EL (cell line): ENCODE data around the gene TICAM2.

Experiments
- DNase-seq: peaks from one replicate; pipeline ENCODE4 v3.0.0-alpha.2; 2016

The TICAM2 gene

GRCh38 chr5:115605436-115605835 is 3.2 kb upstream of the TICAM2 start:
- DNase-seq, result no peak

GRCh38 chr5:115602591-115603125 is 379 bp upstream of the TICAM2 start:
- DNase-seq, result peak; percentile 23

DNA sequence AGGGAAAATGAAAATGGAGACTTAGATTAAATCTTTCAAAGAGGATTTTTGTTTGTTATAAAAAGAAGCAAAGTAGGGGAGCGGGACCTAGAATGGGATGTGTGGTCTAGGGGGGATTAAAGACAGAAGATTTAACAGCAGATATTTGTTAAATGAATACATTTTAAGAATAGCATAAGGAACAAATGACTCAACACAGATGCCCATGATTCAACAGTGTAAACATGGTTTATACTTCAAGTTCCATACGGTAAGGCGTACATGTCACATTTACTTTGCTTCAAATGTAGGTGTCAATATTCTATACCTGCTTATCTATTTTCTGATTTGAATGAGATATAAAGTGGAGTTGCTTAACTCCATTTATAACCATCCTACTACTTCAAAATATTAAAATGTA is 1.5 kb downstream of the TICAM2 start:
- DNase-seq, result peak; percentile 39

DNA sequence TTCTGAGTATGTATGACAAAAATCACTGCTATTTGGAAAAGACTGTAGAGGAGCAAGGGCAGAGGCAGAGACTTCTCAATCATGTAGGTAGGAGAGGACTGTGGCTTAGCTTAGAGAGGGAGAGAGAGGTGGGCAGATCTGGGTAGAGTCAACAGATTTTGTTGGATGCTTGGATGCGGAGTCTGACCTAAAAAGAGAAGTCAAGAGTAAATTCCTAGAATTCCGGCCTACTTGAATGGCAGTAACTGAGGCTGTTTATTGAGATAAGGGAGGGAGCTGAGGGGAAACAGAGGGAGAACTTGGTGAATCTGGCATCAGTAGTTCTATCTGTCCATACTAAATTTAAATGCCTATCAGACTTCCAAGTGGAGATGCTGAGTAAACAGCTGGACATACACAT is 2.4 kb downstream of the TICAM2 start:
- peak; percentile 45 for DNase-seq

DNA sequence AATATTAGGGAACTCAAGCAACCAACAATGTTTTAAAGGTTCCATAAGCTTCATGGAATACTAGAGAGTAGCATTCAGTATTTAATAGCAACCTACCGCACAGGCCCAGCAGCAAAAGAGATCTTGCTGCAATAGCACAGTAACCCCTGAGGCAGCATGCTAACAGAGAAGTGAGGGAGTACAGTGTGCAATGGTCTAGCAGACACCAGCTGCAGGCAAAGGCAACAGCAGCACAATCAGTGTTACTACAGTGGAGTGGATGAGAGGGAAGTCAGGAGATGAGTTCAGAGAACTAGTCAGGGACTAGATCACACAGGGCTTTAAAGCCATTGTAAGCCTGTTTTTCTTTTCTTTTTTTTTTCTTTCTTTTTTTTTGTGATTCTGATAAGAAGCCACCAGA is 2.8 kb downstream of the TICAM2 start:
- DNase-seq, result peak; percentile 62

GRCh38 chr5:115594128-115595047 is 7.9 kb downstream of the TICAM2 start:
- peak; percentile 24 for DNase-seq

DNA sequence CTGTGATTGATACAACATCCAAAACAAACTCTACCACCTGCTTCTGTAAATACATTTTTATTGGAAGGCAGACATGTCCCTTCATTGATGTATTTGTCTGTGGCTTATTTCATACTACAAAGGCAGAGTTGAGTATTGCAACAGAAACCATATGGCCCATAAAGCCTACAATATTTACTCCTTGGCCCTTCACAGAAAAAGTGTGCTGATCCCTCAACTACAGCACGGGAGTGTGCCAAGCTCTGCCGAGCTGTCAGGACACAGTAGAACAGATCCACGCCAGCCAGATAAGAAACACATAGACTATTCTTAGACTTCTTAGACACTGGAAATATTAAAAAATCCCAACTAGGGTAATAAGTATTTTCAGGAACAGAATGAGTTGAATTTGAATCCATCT is 13.2 kb downstream of the TICAM2 start:
- no peak for DNase-seq

DNA sequence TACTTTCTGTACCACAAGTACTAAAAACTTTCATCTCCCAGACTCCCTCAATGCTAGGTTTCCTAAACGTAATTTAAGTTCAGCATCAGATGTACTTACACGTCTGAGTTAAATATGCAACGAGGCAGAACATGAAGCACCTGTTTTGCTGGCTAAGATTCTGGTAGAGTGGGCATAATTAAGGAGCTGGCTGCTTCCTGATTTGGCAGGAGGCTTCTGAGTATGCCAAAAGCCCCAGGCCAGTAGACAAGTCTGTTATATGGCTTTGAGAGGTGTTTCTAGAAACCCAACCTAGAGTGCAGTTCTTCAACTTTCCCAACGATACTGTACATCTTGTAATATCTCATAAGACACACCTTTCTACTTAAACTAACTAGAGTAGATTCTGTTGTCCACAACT is 13.6 kb downstream of the TICAM2 start:
- no peak for DNase-seq

DNA sequence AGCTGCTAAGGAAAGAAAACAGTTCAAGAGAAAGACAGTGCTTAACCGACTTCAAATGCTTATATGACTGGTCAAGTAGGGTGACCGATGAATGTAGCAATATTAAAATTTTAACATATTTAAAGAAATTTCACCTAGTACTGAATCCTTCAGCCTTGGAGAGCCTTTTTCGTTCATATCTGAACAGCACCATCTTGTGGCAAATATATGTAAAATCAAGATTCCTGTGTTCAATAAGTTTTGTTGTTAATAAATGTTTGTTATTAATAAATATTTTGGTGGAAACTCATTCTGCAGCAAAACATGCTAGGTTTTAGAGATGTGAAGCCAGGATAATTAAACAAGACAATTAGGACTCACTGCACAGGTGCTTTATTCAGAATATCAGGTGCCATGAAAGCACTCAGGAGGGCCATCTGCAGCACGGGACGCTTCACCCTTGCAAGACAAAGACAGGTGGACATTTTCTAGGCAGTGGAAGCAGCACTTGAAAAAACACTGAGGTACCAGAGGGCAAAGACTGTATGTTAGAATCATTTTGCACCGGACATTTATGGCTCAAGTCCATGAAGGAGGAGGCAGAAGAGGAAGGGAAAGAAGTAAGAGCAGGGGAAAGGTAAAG is 15.6 kb downstream of the TICAM2 start:
- peak; percentile 46 for DNase-seq

GRCh38 chr5:115585265-115585664 is 17.0 kb downstream of the TICAM2 start:
- no peak for DNase-seq

GRCh38 chr5:115584501-115584900 is 17.8 kb downstream of the TICAM2 start:
- peak; percentile 57 for DNase-seq

DNA sequence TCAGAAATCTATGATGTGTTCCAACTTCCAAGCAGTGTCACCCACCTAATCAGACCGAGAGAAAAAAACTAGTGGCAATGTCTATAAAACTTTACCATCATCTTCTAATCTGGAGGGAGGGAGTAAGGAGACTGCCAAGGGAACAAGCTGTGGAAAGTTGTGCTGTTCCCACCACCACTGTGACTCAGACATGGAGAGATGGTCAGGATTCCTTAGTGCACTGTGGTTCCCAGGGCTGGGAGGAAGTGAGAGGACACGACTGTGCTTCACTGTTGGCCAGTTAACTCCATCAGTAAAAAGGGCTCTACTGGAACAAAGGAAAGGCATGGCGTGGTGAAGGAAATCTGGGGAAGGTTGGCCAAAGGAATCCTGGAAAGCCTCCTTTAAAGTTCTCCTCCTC is 18.8 kb downstream of the TICAM2 start:
- DNase-seq, result peak; percentile 97

GRCh38 chr5:115580941-115581340 is 21.3 kb downstream of the TICAM2 start:
- DNase-seq, result no peak

GRCh38 chr5:115579747-115580173 is 22.5 kb downstream of the TICAM2 start:
- DNase-seq, result peak; percentile 80

- DNase-seq, result no peak
Measured at GRCh38 chr5:115579216-115579615, 23.1 kb downstream of the TICAM2 start.

DNA sequence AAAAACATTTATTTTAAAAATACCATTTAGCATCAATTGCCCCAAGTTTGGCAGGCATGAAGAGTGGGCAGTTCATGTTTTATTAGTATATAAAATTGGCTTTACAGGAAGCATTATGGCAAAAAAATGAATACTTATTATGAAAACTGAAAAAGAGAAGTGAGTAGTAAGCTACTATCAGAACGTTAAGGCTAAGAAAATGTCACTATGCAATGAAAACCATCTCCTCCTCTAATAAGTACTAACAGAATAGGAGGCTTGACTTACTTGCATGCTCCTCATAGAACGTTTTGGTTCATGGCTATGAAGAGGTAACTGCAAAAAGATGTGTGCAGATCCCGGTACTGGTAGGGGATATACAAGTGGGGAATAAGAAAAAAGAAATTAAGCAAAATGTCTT is 23.6 kb downstream of the TICAM2 start:
- no peak for DNase-seq

GRCh38 chr5:115577741-115578140 is 24.5 kb downstream of the TICAM2 start:
- no peak for DNase-seq

DNA sequence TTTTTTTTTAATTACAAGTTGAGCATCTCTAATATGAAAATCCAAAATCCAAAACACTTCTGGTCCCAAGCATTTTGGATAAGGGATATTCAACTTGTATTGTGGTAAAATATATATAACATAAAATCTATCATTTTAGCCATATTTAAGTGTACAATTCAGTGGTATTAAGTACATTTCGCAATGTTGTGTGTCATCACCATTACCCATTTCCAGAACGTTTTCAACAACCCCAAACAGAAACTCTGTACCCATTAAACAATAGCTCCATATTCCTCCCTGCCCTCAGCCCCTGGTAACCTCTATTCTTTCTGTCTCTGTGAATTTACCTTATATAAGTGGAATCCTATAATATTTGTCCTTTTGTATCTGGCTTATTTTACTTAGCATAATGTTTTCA is 24.9 kb downstream of the TICAM2 start:
- peak; percentile 28 for DNase-seq

GRCh38 chr5:115575167-115576070 is 26.9 kb downstream of the TICAM2 start:
- DNase-seq, result peak; percentile 81

- peak; percentile 88 for DNase-seq
Measured at GRCh38 chr5:115573133-115573532, 29.1 kb downstream of the TICAM2 start.

- DNase-seq, result no peak
Measured at GRCh38 chr5:115571441-115571878, 30.8 kb downstream of the TICAM2 start.

DNA sequence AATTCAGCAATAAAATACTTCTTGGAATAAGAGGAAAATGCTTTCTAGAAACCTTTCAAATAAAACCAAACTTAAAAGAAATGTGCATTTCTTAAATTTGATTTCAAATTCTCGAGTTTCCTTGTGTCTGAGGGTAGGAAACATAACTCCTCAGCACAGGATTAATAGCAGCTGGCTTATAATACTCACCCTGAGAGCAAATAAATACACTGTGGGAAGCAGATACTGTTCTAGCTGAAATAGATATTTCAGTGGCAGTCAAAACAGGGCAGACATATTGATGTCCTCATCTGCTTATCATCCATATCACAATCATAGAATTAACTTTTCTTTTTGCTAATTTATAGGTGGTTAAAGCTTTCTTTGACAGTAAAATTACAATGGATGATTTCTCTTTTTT is 33.6 kb downstream of the TICAM2 start:
- no peak for DNase-seq

- DNase-seq, result peak; percentile 49
Measured at GRCh38 chr5:115565233-115565632, 37.0 kb downstream of the TICAM2 start.
